Psoas muscle (tissue), 8 donors: ENCODE results near the gene OSBPL5. TPM values are rescaled to one million over a fixed set of nuclear protein-coding genes. Genes with fewer than 3 reads are reported as not detected.

Source experiments
- ATAC-seq, 4 donors: fragments of 200-7000 bp; cut with Tn5 transposase; one replicate each; pipeline ENCODE4 v1.9.1; 2020; ENCODE audit warnings: moderate library complexity in 3 of 4, mild to moderate bottlenecking in 2 of 4
- DNase-seq, 2 donors: peaks; one replicate each; pipeline ENCODE4 v3.0.0-alpha.2; 2020
- H3K27ac ChIP-seq: fragments of 200-600 bp; one replicate; pipeline ENCODE4 v1.8.0; 2022
- H3K27me3 ChIP-seq, 3 donors: fragments of 200-600 bp in 1 of 3; one replicate each; pipeline versions ENCODE4 v1.6.1 to v1.8.0; 2013 to 2022; ENCODE audit warnings: low read length in 2 of 3, mild to moderate bottlenecking in 2 of 3, moderate library complexity in 1 of 3; ENCODE audit not compliant: insufficient read depth in 3 of 3
- H3K36me3 ChIP-seq, 2 donors: fragments of 200-600 bp in 1 of 2; one replicate each; pipeline versions ENCODE4 v1.6.1 to v1.8.0; 2013 to 2022; ENCODE audit warnings: low read depth in 1 of 2, mild to moderate bottlenecking in 1 of 2, moderate library complexity in 1 of 2; ENCODE audit not compliant: insufficient read depth in 1 of 2
- H3K4me1 ChIP-seq: fragments of 200-600 bp; one replicate; pipeline ENCODE4 v1.8.0; 2022
- H3K4me3 ChIP-seq: fragments of 200-600 bp; one replicate; pipeline ENCODE4 v1.8.0; 2022; ENCODE audit warnings: mild to moderate bottlenecking
- H3K9me3 ChIP-seq: fragments of 200-600 bp; one replicate; pipeline ENCODE4 v1.8.0; 2022
- WGBS, 3 donors: extraction: QIAGEN DNeasy Blood & Tissue Kit; methylation state at CpG; one replicate each; pipeline versions ENCODE4 v1.1.6 to v1.1.7; 2013; 5-methylcytosine and 5-hydroxymethylcytosine counted together
- intact Hi-C, 2 donors: fragments of 100-400 bp; cut with DNase I; formaldehyde crosslinking; loops; one replicate each; pipeline versions ENCODE4 v1.11.0 to v1.14.2; 2022
- polyA plus RNA-seq, 3 donors: library from polyadenylated mRNA; stranded (reverse); fragments of 200-250 nt; gene quantifications; one replicate each; pipeline ENCODE4 v1.2.3, GENCODE V29; 2013
- total RNA-seq, 4 donors: library from RNA; stranded (reverse); fragmentation: NEBNext Ultra II Directional in 2 of 4; extraction: Animal tissue kit (Norgen Biotek cat#: 25700) in 2 of 4; gene quantifications; one replicate each; pipeline versions ENCODE4 v1.2.1 to v1.2.4, GENCODE V29; 2021 to 2023
- TF ChIP-seq, protein P1 (sequence below): fragments of 200-600 bp; IDR thresholded peaks from one replicate; pipeline ENCODE4 v1.8.0; 2022; ENCODE audit warnings: antibody characterized with exemption
- donor health status: healthy with polysubstance abuse.
- donor health status: DM: no; HTN: no; CAD: no; lungs with moderate emphysema.
- donor health status: Bipolar disorder and iron deficiency.
- donor health status: healthy.
- donor health status: DM: yes; HTN: yes; CAD: no.
- donor health status: DM: no; HTN: no; CAD: no.
- donor health status: DM: no; HTN: no; CAD: no.
- donor health status: DM: yes; HTN: yes; CAD: no.

The OSBPL5 gene
- total and polyA plus RNA-seq, 7 donors, result 3.4 to 12.4 (median 6.9) TPM

DNA sequence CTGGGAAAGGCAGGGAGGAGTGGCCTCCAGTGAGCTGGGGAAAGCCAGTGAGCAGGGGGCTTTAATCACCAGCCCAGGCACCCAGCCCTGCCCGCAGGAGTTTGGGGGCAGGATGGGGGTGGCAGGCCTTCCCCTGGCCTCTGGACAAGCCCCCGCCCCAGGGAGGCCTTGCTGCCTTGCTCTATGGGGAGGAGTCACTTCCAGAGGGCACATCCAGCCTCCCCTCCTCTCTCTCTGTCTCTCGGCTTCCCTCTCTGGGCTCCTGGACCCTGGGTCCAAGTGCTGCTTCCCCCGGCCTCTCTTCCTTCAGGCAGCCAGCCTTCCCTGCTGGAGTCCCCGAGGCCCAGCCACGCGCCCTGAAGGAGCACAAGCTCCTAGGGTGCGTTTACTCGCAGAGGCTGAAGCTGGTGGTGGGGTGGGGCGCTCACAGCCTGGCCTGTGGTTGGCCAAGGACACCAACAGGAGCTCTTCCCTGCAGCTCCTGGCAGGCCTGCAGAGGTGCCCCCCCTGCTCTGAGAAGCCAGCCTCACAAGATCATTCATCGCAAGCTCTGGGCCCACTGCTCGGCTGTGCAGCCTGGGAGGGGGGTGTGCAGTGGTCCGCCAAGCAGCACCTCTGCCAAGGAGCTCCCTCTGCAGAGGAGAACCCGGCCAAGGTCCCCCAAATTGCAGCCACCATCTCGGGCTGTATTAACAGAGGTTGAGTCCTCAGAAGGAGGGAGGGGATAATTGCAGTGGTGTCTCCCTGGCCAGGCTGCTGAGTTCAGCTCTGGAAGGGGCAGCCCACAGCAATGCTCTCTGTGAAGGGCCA lies 25.4 kb downstream of the OSBPL5 start:
- TF ChIP-seq, protein P1, sequence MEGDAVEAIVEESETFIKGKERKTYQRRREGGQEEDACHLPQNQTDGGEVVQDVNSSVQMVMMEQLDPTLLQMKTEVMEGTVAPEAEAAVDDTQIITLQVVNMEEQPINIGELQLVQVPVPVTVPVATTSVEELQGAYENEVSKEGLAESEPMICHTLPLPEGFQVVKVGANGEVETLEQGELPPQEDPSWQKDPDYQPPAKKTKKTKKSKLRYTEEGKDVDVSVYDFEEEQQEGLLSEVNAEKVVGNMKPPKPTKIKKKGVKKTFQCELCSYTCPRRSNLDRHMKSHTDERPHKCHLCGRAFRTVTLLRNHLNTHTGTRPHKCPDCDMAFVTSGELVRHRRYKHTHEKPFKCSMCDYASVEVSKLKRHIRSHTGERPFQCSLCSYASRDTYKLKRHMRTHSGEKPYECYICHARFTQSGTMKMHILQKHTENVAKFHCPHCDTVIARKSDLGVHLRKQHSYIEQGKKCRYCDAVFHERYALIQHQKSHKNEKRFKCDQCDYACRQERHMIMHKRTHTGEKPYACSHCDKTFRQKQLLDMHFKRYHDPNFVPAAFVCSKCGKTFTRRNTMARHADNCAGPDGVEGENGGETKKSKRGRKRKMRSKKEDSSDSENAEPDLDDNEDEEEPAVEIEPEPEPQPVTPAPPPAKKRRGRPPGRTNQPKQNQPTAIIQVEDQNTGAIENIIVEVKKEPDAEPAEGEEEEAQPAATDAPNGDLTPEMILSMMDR, result no peak
- DNase-seq (peak; percentile 3 to 39), ATAC-seq (no peak)
- no peak overlapping the region for H3K27ac ChIP-seq
- 74 to 83% (median 82%) methylated on average over 15 of the region's 15 CpGs for WGBS, 3 donors
- no peaks in the 10 kb centered on the region for H3K36me3 ChIP-seq
- H3K9me3 ChIP-seq, result no peaks in the 10 kb centered on the region
- no peaks in the 10 kb centered on the region for H3K4me1 ChIP-seq
- H3K4me3 ChIP-seq, result no peak overlapping the region
- no peaks in the 10 kb centered on the region for H3K27me3 ChIP-seq
- intact Hi-C loops, result no loop called here

DNA sequence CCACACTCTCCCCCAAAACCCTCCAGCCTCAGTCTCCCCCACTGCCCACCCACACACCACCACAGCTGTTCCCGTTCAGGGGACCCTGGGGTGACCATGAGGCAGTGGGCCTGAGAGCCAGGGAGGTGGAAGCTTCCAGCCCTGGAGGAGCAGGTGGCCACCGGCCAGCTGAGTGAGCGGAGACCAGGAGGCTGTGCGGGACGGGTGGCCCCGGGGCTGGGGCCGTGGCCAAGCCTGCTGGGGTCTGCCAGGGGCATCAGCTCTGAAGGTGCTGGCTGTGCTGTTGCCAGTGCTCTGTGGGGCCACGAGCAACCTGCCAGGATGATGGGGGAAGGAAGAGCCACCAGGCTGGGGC lies 26.0 kb downstream of the OSBPL5 start:
- no peaks in the 10 kb centered on the region for H3K36me3 ChIP-seq
- 50 to 60% (median 53%) methylated on average over 8 of the region's 8 CpGs for WGBS, 3 donors
- DNase-seq, result peak; percentile 18 to 50

DNA sequence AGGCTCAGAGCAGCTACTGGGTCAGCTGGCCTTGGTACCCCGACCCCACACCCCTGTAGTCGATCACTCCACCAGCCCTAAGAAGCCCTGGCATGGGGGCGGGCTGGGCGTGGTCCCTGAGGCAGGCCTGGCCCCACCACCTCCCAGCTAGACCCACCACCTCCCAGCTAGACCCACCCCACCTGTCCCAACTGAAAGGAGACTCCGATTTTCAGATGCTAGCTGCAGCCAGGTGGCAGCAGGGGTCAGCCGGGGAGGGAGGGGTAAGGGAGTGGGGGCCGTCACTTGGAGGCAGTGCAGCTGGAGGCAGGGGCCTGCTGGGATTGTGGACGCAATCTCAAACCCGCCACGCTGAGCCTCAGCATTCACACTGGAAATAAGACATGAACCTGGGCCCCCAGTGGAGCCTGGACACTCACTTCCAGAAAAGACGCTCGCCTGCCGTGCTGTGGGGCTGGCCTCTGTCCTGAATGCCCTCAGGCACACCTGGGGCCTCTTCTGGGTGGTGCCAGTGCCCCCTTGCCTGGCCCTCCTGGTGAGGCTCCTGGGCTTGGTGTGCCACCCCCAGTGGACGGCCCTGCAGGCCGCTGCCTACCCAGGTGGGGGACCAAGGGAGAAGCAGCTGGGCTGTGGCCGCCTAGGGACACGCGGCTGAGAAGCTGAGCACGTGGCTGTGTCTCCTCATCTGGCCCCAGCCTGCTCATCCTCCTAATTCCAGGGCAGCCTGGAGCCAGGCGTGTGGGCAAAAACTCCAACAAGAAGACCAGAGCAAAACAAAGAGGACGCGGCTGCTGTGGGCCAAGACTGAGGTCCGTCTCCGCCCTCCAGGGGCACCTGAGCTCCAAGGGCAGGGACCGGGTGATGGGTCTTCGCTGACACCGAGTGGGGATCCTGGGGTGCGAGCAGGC lies 26.7 kb downstream of the OSBPL5 start:
- Histone ChIP-seq H3K27me3 (no peaks in the 10 kb centered on the region), H3K36me3 (no peaks in the 10 kb centered on the region), H3K27ac (no peak overlapping the region), H3K4me1 (no peaks in the 10 kb centered on the region), H3K4me3 (no peak overlapping the region), H3K9me3 (no peaks in the 10 kb centered on the region)
- intact Hi-C loops, result no loop called here
- WGBS, 3 donors, result 75 to 82% (median 81%) methylated on average over 27 to 28 of the region's 28 CpGs
- TF ChIP-seq, protein P1, result no peak
- DNase-seq (peak; percentile 12 to 32), ATAC-seq (peak in 1 of 4 donors; percentile 8)

More for the DNA sequence above, 26.0 kb downstream of the OSBPL5 start:
- Histone ChIP-seq H3K27ac (no peak overlapping the region), H3K27me3 (no peaks in the 10 kb centered on the region), H3K4me1 (no peaks in the 10 kb centered on the region), H3K4me3 (no peak overlapping the region), H3K9me3 (no peaks in the 10 kb centered on the region)
- intact Hi-C loops, result no loop called here
- ATAC-seq, result no peak
- TF ChIP-seq, protein P1, result no peak

DNA sequence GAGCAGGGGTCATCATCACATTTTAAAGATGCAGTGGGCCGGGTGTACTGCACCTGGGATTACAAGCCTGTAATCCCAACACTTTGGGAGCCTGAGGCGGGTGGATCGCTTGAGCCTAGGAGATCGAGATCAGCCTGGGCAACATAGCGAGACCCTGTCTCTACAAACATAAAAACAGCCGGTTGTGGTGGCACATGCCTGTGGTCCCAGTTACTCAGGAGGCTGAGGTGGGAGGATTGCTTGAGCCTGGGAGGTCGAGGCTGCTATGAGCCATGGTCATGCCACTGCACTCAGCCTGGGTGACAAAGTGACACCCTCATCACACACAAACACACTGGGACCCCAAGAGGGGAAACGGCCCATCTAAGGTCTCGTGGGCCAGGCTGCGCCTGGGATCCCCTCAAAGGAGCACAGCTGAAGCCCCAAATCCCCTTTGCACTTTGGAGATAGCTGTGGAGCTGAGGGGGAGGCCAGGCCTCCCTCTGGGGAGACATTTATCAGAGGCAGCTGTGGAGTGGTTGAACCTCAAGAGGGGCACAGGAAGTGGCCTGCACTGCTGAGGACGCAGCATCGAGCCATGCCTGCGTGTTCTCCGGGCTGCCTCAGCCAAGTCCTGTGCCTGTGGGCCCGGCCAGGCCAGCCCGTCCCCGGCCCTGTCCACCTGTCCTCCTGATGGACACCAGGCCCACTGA lies 27.5 kb downstream of the OSBPL5 start:
- TF ChIP-seq, protein P1, result no peak
- H3K4me3 ChIP-seq, result no peak overlapping the region
- DNase-seq (peak in 1 of 2 donors; percentile 63), ATAC-seq (no peak)
- WGBS, 3 donors, result 82 to 88% (median 84%) methylated on average over 17 of the region's 17 CpGs
- no peaks in the 10 kb centered on the region for H3K36me3 ChIP-seq
- no peaks in the 10 kb centered on the region for H3K27me3 ChIP-seq
- intact Hi-C loops, result no loop called here
- H3K4me1 ChIP-seq, result no peaks in the 10 kb centered on the region
- no peaks in the 10 kb centered on the region for H3K9me3 ChIP-seq
- H3K27ac ChIP-seq, result no peak overlapping the region
